Mesodermal cell (in vitro differentiated cells): ENCODE data around the gene HSPG2.

Experiments
- H3K27ac ChIP-seq: 2 replicates; pipeline ENCODE4 v1.7.0; 2013; ENCODE audit warnings: mild to moderate bottlenecking, low read depth, low read length, moderate library complexity; ENCODE audit not compliant: severe bottlenecking
- H3K36me3 ChIP-seq: 2 replicates; pipeline ENCODE4 v1.7.1; 2013; ENCODE audit warnings: mild to moderate bottlenecking, low read length, moderate library complexity; ENCODE audit not compliant: control insufficient read depth, insufficient read depth
- H3K4me1 ChIP-seq: one replicate; pipeline ENCODE4 v1.7.1; 2013; ENCODE audit warnings: mild to moderate bottlenecking, low read length; ENCODE audit not compliant: insufficient read depth, control insufficient read depth, poor library complexity, severe bottlenecking
- H3K4me3 ChIP-seq: 2 replicates; pipeline ENCODE4 v1.7.0; 2013; ENCODE audit warnings: low read length, control low read depth, mild to moderate bottlenecking; ENCODE audit not compliant: insufficient read depth, poor library complexity, severe bottlenecking; ENCODE audit errors: extremely low read depth
- H3K9me3 ChIP-seq: 2 replicates; pipeline ENCODE4 v1.7.1; 2013; ENCODE audit warnings: mild to moderate bottlenecking, low read length, moderate library complexity; ENCODE audit not compliant: control insufficient read depth
- WGBS, 2 experiments: methylation state at CpG; one replicate each; pipeline ENCODE4 v1.1.5; 2013; ENCODE audit warnings: missing lambda C conversion rate in 2 of 2; ENCODE audit not compliant: insufficient coverage in 2 of 2; 5-methylcytosine and 5-hydroxymethylcytosine counted together

HSPG2 gene

GRCh38 chr1:21940492-21940891 is 3.4 kb upstream of the HSPG2 start:
- 88 to 100% methylated on average over 1 of the region's 2 CpGs for WGBS, 2 experiments
- Histone ChIP-seq H3K27ac (no peak overlapping the region), H3K36me3 (no peaks in the 10 kb centered on the region), H3K9me3 (no peaks in the 10 kb centered on the region), H3K4me1 (peaks cover 62% of the 10 kb centered on the region), H3K4me3 (no peak overlapping the region)

- Histone ChIP-seq H3K4me1 (peaks cover 66% of the 10 kb centered on the region), H3K36me3 (peaks cover 4% of the 10 kb centered on the region), H3K4me3 (no peak overlapping the region), H3K9me3 (no peaks in the 10 kb centered on the region), H3K27ac (peak overlapping the region; percentile 41)
- 85 to 91% methylated on average over 5 to 7 of the region's 9 CpGs for WGBS, 2 experiments
Measured at GRCh38 chr1:21939650-21940374, 2.7 kb upstream of the HSPG2 start.

- 97 to 100% methylated on average over 3 to 6 of the region's 11 CpGs for WGBS, 2 experiments
- Histone ChIP-seq H3K4me1 (peaks cover 65% of the 10 kb centered on the region), H3K27ac (no peak overlapping the region), H3K4me3 (no peak overlapping the region), H3K36me3 (peaks cover 4% of the 10 kb centered on the region), H3K9me3 (no peaks in the 10 kb centered on the region)
Measured at GRCh38 chr1:21938732-21939538, 1.8 kb upstream of the HSPG2 start.

- H3K9me3 ChIP-seq = no peaks in the 10 kb centered on the region
- peak overlapping the region; percentile 18 for H3K4me3 ChIP-seq
- H3K4me1 ChIP-seq = peaks cover 65% of the 10 kb centered on the region
- 16 to 27% methylated on average over 18 to 49 of the region's 69 CpGs for WGBS, 2 experiments
- peak overlapping the region; percentile 64 for H3K27ac ChIP-seq
- H3K36me3 ChIP-seq = peaks cover 4% of the 10 kb centered on the region
Measured at GRCh38 chr1:21937372-21938121, 437 bp upstream of the HSPG2 start.

- Histone ChIP-seq H3K27ac (peak overlapping the region; percentile 53), H3K9me3 (no peaks in the 10 kb centered on the region), H3K4me3 (peak overlapping the region; percentile 84), H3K4me1 (peaks cover 64% of the 10 kb centered on the region), H3K36me3 (peaks cover 4% of the 10 kb centered on the region)
- WGBS, 2 experiments = 7% methylated on average over 23 to 34 of the region's 34 CpGs
Measured at GRCh38 chr1:21936366-21937031, 611 bp downstream of the HSPG2 start.

GRCh38 chr1:21935891-21936365 is 1.2 kb downstream of the HSPG2 start:
- Histone ChIP-seq H3K4me1 (peaks cover 68% of the 10 kb centered on the region), H3K9me3 (no peaks in the 10 kb centered on the region)

GRCh38 chr1:21935393-21935804 is 1.7 kb downstream of the HSPG2 start:
- H3K27ac ChIP-seq = peak overlapping the region; percentile 53
- 53 to 54% methylated on average over 6 of the region's 10 CpGs for WGBS, 2 experiments
- H3K36me3 ChIP-seq = peaks cover 9% of the 10 kb centered on the region
- no peaks in the 10 kb centered on the region for H3K9me3 ChIP-seq
- peak overlapping the region; percentile 84 for H3K4me3 ChIP-seq
- peaks cover 73% of the 10 kb centered on the region for H3K4me1 ChIP-seq

More at GRCh38 chr1:21935891-21936365, 1.2 kb downstream of the HSPG2 start:
- Histone ChIP-seq H3K36me3 (peaks cover 4% of the 10 kb centered on the region), H3K27ac (peak overlapping the region; percentile 53), H3K4me3 (peak overlapping the region; percentile 84)
- 25 to 33% methylated on average over 6 to 7 of the region's 8 CpGs for WGBS, 2 experiments

GRCh38 chr1:21933397-21934248 is 3.5 kb downstream of the HSPG2 start:
- H3K27ac ChIP-seq = peak overlapping the region; percentile 53
- H3K4me3 ChIP-seq = peak overlapping the region; percentile 18
- WGBS, 2 experiments = 55 to 57% methylated on average over 16 of the region's 19 CpGs
- H3K36me3 ChIP-seq = peaks cover 15% of the 10 kb centered on the region
- no peaks in the 10 kb centered on the region for H3K9me3 ChIP-seq
- H3K4me1 ChIP-seq = peaks cover 62% of the 10 kb centered on the region

- peaks cover 63% of the 10 kb centered on the region for H3K4me1 ChIP-seq
- WGBS, 2 experiments = 84 to 96% methylated on average over 6 to 7 of the region's 7 CpGs
- no peaks in the 10 kb centered on the region for H3K9me3 ChIP-seq
- no peak overlapping the region for H3K4me3 ChIP-seq
- peak overlapping the region; percentile 84 for H3K27ac ChIP-seq
- H3K36me3 ChIP-seq = peaks cover 21% of the 10 kb centered on the region
Measured at GRCh38 chr1:21932127-21932526, 5.0 kb downstream of the HSPG2 start.
